Measurements from ENCODE around the gene MYO7B. TPM values are rescaled to one million over a fixed set of nuclear protein-coding genes. Genes with fewer than 3 reads are reported as not detected.

MYO7B gene
- total RNA-seq, 2 experiments from 2014 or later = 4.7 to 5.2 TPM

DNA sequence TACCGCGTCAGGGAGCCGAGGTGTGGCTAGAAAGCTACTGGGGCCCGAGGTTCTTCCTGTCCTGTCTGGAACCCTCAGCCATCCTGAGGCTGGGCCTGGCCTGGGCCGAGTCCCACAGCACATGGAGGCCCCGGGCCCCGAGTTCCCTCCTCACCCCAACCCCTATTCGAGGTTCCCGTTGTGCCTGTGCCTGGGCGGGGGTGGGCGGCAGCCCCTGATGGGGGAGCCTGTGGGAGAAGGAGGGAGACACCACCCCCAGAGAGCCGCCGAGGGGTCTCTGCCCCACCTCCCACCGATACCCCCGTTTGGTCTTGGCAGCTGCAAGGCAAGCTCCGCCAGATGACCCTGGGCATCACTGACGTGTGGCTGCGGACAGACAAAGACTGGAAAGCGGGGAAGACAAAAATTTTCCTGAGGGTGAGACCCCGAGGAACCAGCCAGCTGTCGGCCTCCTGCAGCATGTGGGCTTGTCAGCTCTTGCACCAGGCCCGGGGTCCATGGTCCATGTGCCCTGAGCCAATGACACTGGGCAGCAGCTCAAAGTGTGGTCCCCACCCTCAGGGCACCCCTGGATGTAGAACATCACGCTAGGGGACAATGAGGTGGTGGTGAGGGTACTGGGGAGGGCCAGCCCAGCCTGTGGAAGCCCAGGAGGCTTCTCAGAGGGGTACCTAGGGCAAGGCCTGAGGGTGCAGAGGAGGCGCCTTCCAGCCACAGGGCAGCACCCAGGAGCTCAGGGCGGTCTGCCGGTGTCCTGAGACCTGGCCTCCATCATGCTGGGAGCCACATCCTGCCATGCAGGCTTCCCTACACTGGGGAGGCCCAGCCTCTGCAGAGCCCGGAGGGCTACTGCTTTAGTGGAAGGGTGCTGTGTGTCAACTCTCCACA is 58.0 kb downstream of the MYO7B start:
- POLR2A ChIA-PET = interaction anchor here (0.7 kb wide), 1 partner anchor 290 kb away, joined by 3 read pairs; no protein-coding TSS in a partner anchor
- Mint-ChIP-seq H3K27me3 (no peaks in the 10 kb centered on the region), H3K4me1 (no peaks in the 10 kb centered on the region), H3K4me3 (no peak overlapping the region), H3K9me3 (no peaks in the 10 kb centered on the region), H3K36me3 (peaks cover 1% of the 10 kb centered on the region), H3K27ac (no peak overlapping the region)
- ATAC-seq (ENCODE audit: low read depth) (no peak), DNase-seq (no peak)

DNA sequence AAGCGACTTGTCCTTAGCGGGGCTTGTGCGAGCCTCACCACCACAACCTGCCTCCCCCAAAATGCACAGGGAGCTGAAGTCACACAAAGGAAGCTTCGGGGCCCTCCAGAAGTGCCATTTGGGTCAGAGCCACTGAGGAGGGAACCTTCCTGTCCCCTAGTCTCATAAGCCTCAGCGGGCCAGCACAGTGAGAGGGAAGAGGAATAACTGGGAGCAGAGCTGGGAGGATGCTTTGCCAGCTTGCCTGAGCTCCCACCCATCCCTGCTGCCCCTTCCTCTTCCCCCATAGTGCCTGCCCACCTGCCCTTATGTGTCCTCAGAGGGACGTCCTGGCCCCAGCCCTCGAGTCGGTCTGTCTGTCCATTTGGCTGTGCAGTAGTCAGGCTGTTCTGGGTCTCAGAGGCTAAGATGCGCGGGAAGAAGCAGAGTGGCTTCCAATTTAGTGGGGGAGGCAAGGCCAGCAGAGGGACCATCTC is 58.7 kb downstream of the MYO7B start:
- no peaks in the 10 kb centered on the region for H3K27me3 Mint-ChIP-seq
- ATAC-seq (ENCODE audit: low read depth) (no peak), DNase-seq (no peak)
- no peaks in the 10 kb centered on the region for H3K4me1 Mint-ChIP-seq
- no peaks in the 10 kb centered on the region for H3K9me3 Mint-ChIP-seq
- H3K27ac Mint-ChIP-seq = no peak overlapping the region
- peaks cover 1% of the 10 kb centered on the region for H3K36me3 Mint-ChIP-seq
- H3K4me3 Mint-ChIP-seq = no peak overlapping the region
- POLR2A ChIA-PET = interaction anchor here (0.7 to 1.1 kb wide), 2 partner anchors 56 to 289 kb away, joined by 3 read pairs; no protein-coding TSS in a partner anchor

DNA sequence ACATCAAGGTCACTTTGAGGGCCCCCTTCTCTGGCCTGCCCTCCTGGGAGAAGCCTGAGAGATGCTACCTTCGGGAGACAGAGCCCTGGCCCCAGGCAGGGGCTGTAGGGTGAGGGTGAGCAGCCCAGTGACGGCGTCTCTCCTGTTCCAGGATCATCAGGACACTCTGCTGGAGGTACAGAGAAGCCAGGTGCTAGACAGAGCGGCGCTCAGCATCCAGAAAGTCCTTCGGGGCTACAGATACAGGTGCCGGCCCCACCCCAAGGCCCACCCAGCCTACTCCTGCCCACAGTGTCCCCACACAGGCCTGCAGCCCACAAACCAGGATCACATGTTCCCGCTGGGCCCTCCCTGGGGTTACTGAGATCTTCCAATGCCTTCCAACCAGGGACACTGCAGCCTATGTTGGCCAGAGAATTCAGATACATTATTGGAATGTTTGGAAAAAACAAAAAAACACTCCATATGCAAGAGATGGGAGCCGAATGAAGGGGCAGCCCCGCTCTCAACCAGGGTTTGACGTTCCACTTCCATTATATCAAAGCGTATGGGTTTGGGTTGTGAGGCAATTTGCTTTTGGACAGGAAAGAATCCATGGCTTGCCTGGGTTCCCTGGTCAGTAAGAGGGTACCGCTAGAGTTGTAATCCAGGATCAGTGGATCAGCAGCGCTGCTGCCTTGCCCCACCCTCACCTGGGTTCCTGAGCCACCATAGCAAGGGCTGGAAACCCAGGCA is 61.0 kb downstream of the MYO7B start:
- ATAC-seq (ENCODE audit: low read depth) (no peak), DNase-seq (no peak)
- H3K4me1 Mint-ChIP-seq = no peaks in the 10 kb centered on the region
- POLR2A ChIA-PET = no interaction called here
- H3K36me3 Mint-ChIP-seq = peaks cover 11% of the 10 kb centered on the region
- H3K9me3 Mint-ChIP-seq = peaks cover 3% of the 10 kb centered on the region
- H3K4me3 Mint-ChIP-seq = no peak overlapping the region
- no peaks in the 10 kb centered on the region for H3K27me3 Mint-ChIP-seq
- H3K27ac Mint-ChIP-seq = no peak overlapping the region

DNA sequence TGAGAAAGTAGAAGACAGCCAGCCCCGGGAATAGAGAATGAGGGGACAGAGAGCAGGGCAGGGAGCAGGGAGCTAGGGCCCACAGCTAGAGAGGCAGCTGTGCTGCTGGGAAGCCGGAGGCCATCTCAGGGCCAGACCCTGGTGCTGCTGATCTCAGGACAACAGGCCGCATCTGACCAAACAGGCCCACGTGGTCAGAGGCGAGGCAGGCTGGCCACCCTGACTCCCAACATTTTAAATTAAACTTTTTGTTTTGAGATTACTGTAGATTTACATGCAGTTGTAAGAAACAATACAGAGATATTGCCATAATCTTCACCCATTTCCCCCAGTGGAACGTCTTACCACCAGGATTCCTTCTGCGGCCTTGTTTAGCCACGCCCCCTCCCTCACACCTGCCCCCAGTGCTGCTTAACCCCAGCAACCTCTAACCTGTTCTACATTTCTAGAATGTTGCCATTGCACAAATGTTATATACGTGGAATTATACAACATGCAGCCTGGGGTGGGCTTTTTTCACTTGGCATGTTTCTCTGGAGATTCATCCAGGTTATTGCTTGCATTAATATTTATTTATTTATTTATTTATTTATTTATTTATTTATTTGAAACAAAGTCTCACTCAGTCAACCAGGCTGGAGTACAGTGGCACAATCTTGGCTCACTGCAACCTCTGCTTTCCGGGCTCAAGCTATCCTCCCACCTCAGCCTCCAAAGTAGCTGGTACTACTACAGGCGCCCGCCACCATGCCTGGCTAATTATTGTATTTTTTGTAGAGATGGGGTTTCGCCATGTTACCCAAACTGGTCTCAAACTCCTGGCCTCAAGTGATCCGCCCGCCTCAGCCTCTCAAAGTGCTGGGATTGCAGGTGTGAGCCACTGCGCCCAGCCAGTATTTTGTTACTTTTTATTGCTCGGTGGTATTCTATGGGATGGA is 61.8 kb downstream of the MYO7B start:
- POLR2A ChIA-PET = no interaction called here
- H3K36me3 Mint-ChIP-seq = peaks cover 13% of the 10 kb centered on the region

DNA sequence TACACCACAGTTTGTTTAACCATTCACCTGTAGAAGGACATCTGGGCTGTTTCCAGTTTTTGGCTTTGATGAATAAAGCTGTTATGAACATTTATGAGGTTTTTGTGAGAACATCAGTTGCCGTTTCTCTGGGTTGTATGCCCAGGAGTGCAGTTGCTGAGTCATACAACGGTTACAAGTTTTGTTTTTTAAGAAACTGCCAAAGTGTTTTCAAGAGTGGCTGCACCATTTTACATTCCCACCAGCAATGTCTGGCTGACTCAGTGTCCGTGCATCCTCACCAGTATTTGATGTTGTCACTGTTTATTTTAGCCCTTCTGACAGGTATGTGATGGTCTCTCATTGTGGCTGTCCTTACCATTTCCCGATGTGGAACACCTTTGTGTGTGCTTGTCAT is 62.5 kb downstream of the MYO7B start:
- Mint-ChIP-seq H3K4me3 (no peak overlapping the region), H3K4me1 (no peaks in the 10 kb centered on the region), H3K9me3 (peaks cover 5% of the 10 kb centered on the region), H3K27me3 (no peaks in the 10 kb centered on the region), H3K27ac (no peak overlapping the region), H3K36me3 (peaks cover 15% of the 10 kb centered on the region)
- no peak for ATAC-seq (ENCODE audit: low read depth)
- POLR2A ChIA-PET = no interaction called here
- DNase-seq = no peak

More for the DNA sequence above, 61.8 kb downstream of the MYO7B start:
- DNase-seq (no peak), ATAC-seq (ENCODE audit: low read depth) (no peak)
- no peaks in the 10 kb centered on the region for H3K4me1 Mint-ChIP-seq
- H3K27ac Mint-ChIP-seq = no peak overlapping the region
- H3K4me3 Mint-ChIP-seq = no peak overlapping the region
- no peaks in the 10 kb centered on the region for H3K27me3 Mint-ChIP-seq
- H3K9me3 Mint-ChIP-seq = peaks cover 4% of the 10 kb centered on the region

DNA sequence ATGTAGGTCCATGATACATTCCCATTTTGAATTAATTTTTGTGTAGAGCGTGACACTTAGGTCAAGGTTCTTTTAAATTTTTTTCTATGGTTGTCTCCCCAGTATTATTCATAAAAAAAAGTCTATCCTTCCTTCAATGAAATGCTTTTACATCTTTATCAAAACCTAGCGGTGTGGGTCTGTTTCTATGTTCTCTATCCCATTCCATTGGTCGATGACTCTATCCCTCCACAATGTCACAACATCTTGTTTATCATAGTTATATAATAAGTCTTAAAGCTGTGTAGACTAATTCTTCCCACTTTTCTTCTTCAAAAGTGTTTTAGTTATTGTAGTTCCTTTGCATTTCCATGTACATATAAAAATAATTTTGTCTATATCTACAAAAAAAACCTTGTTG is 63.2 kb downstream of the MYO7B start:
- POLR2A ChIA-PET = no interaction called here
- Mint-ChIP-seq H3K9me3 (peaks cover 10% of the 10 kb centered on the region), H3K4me3 (no peak overlapping the region), H3K36me3 (peaks cover 19% of the 10 kb centered on the region), H3K4me1 (no peaks in the 10 kb centered on the region), H3K27ac (no peak overlapping the region), H3K27me3 (no peaks in the 10 kb centered on the region)
- DNase-seq (no peak), ATAC-seq (ENCODE audit: low read depth) (no peak)

DNA sequence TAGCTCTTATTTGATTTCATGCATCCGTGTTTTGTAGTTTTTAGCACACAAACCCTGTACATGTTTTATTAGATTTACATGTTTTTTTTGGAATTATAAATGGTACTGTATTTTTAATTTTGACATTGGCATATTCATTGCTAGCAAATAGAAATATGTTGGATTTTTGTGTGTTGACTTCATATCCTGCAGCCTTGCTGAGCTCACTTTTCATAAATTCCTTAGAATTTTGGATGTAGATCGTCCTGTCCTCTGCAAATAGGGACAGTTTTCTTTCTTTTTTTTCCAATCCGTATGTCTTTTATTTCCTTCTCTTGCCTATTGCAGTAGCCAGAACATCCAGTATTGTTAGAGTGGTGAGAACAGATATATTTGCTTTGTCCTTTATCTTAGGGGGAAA is 63.7 kb downstream of the MYO7B start:
- DNase-seq = no peak
- peaks cover 19% of the 10 kb centered on the region for H3K36me3 Mint-ChIP-seq
- no peak for ATAC-seq (ENCODE audit: low read depth)
- POLR2A ChIA-PET = no interaction called here
- no peak overlapping the region for H3K4me3 Mint-ChIP-seq
- H3K27ac Mint-ChIP-seq = no peak overlapping the region
- no peaks in the 10 kb centered on the region for H3K27me3 Mint-ChIP-seq
- peaks cover 10% of the 10 kb centered on the region for H3K9me3 Mint-ChIP-seq
- H3K4me1 Mint-ChIP-seq = no peaks in the 10 kb centered on the region

DNA sequence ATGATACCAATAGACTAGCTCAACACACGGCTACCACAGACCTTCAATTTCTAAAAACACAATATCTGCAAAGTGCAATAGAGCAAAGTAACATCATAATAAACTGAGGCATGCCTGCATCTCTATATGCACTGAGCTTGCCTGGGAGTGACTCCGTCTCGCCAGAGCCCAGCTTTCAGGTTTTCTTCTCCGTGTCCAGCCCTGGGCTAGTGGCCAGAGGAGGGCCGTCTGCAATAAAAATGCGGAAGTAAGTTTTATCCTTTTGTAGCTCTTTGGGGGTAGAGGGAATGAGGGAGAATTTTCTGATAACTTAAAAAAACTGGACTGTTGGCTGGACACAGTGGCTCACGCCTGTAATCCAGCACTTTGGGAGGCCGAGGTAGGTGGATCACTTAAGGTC is 69.5 kb downstream of the MYO7B start:
- POLR2A ChIA-PET = no interaction called here
- Mint-ChIP-seq H3K4me3 (no peak overlapping the region), H3K27ac (no peak overlapping the region), H3K9me3 (peaks cover 10% of the 10 kb centered on the region), H3K27me3 (peaks cover 2% of the 10 kb centered on the region), H3K36me3 (peaks cover 13% of the 10 kb centered on the region), H3K4me1 (peaks cover 10% of the 10 kb centered on the region)
- ATAC-seq (ENCODE audit: low read depth) = no peak
- DNase-seq = no peak

DNA sequence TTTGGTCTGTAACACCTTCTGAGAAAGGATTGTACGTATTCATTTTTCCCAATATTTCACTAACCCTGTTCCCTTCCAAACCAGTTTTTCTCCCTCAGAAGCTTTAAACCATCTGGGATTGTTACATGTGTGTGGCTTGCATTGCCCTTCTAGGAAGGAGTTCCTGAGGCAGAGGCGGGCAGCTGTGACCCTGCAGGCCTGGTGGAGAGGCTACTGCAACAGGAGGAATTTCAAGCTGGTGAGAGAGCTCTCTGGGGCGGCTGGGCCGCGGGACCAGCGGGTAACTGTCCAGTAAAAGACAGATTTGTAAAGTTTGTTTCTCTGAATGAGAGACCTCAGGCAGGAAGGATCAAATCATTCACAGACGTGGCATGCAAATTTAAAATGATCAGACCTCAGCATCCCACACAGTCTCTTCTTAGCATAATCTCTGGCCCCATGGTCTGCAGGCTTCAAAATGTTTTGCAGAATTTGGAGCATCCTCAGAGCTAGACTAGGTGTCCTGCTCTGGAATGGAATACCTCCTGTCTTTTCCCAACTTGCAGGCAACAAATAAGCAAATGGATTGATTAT is 70.3 kb downstream of the MYO7B start:
- H3K27me3 Mint-ChIP-seq = peaks cover 2% of the 10 kb centered on the region
- H3K27ac Mint-ChIP-seq = no peak overlapping the region
- peak; percentile 18 for DNase-seq
- H3K4me1 Mint-ChIP-seq = peaks cover 10% of the 10 kb centered on the region
- POLR2A ChIA-PET = interaction anchor here (1.1 kb wide), 1 partner anchor 14 kb away, joined by 3 read pairs; no protein-coding TSS in a partner anchor
- H3K9me3 Mint-ChIP-seq = peaks cover 8% of the 10 kb centered on the region
- no peak overlapping the region for H3K4me3 Mint-ChIP-seq
- peaks cover 13% of the 10 kb centered on the region for H3K36me3 Mint-ChIP-seq
- ATAC-seq (ENCODE audit: low read depth) = no peak

DNA sequence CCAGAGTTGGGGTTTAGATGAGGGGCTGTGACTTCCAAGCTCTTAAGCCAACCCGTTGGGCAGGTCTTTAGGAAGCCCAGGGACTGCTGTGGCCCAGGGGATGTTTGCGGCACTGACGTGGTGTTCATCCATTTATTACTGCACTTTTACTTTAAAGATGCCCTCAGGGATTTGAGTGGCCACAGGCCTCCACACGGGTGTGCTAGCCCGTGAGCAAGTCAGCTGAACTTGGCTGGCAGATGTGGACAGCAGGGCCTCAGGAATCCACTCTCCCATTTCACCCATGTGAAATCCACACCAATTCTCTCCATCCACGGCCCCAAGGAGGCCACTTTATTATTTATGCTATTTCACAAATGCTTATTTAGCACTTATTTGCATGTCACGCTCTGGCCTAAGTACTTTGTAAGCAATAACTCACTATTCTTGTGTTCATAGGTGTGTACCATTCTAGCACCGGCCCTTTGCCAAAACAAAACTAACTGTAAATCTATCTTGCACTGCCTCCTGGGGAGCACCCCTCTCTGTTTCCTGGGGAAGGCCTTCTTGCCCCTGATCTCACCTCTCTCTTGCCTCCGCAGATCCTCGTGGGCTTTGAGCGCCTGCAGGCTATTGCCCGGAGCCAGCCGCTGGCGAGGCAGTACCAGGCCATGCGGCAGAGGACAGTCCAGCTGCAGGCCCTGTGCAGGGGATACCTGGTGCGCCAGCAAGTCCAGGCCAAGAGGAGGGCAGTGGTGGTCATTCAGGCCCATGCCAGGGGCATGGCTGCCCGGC is 71.3 kb downstream of the MYO7B start:
- H3K27ac Mint-ChIP-seq = no peak overlapping the region
- H3K27me3 Mint-ChIP-seq = peaks cover 2% of the 10 kb centered on the region
- DNase-seq (peak; percentile 19), ATAC-seq (ENCODE audit: low read depth) (no peak)
- POLR2A ChIA-PET = interaction anchor here (1.1 kb wide), 1 partner anchor 15 kb away, joined by 3 read pairs; no protein-coding TSS in a partner anchor
- peaks cover 10% of the 10 kb centered on the region for H3K4me1 Mint-ChIP-seq
- peaks cover 8% of the 10 kb centered on the region for H3K36me3 Mint-ChIP-seq
- H3K9me3 Mint-ChIP-seq = peaks cover 9% of the 10 kb centered on the region
- H3K4me3 Mint-ChIP-seq = no peak overlapping the region

DNA sequence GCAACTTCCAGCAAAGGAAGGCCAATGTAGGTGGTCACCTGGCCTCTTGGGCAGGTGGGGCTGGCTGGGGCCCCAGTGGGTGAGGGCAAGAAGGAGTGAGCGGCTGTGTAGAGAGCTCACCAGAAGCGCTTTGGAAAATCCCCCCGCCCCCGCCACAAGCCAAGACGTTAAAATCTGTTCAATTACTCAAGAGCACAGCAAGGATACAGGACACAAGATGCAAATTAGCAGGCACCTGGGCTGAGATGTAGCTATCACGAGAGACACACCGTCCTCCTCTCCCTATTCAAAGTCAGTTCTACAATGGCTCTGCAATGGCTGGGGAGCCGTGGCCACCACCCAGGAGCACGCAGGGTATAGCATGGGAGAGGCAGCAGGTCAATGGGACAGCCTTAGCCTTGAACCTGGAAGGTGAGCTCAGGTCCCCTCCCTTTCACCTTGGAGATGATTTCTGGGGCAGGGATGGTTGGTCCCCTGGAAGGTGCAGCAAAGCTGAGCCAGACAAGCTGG is 72.0 kb downstream of the MYO7B start:
- Mint-ChIP-seq H3K36me3 (peaks cover 6% of the 10 kb centered on the region), H3K4me1 (peaks cover 10% of the 10 kb centered on the region), H3K27ac (no peak overlapping the region), H3K4me3 (no peak overlapping the region), H3K27me3 (peaks cover 2% of the 10 kb centered on the region), H3K9me3 (peaks cover 7% of the 10 kb centered on the region)
- DNase-seq (no peak), ATAC-seq (ENCODE audit: low read depth) (no peak)
- POLR2A ChIA-PET = no interaction called here
